Measurements from ENCODE around the gene PPP6R1.

PPP6R1 gene

GRCh38 chr19:55241143-55241934, 17.5 kb downstream of the PPP6R1 start:
- no peak for DNase-seq (ENCODE audit: low spot score)
- no peak overlapping the region; the same call in 1 of the 2 replicates for H3K27ac ChIP-seq
- TF ChIP-seq, protein P1, sequence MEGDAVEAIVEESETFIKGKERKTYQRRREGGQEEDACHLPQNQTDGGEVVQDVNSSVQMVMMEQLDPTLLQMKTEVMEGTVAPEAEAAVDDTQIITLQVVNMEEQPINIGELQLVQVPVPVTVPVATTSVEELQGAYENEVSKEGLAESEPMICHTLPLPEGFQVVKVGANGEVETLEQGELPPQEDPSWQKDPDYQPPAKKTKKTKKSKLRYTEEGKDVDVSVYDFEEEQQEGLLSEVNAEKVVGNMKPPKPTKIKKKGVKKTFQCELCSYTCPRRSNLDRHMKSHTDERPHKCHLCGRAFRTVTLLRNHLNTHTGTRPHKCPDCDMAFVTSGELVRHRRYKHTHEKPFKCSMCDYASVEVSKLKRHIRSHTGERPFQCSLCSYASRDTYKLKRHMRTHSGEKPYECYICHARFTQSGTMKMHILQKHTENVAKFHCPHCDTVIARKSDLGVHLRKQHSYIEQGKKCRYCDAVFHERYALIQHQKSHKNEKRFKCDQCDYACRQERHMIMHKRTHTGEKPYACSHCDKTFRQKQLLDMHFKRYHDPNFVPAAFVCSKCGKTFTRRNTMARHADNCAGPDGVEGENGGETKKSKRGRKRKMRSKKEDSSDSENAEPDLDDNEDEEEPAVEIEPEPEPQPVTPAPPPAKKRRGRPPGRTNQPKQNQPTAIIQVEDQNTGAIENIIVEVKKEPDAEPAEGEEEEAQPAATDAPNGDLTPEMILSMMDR (conservative IDR thresholded peaks at IDR 0.05; ENCODE audit: low read depth), result no peak
- ChIA-PET POLR2A (ENCODE audit: low non-redundant PET) (no interaction called here), CTCF (interaction anchor here (0.5 kb wide), 1 partner anchor 74 kb away, joined by 3 read pairs; no protein-coding TSS in a partner anchor)

DNA sequence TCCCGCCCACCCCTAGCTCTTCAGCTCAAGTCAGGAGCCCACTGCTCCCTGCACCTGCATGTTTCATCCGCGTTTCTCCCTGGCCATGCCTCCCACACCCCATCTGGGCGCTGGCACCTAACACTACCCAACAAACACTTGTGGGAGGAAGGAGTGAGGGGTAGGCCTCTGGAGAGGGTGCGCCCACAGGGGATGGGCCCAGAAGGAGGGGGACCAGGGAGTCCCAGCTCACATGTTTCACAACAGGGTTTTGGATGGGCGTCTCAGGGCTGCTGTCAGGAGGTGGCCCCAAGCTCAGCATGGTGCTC, 18.1 kb downstream of the PPP6R1 start:
- DNase-seq (ENCODE audit: low spot score), result no peak
- ChIA-PET CTCF (no interaction called here), POLR2A (ENCODE audit: low non-redundant PET) (no interaction called here)
- H3K27ac ChIP-seq, result 0 out of 2 replicates have a peak overlapping the region, but pooled peaks have one; percentile 1
- TF ChIP-seq, protein P1 (conservative IDR thresholded peaks at IDR 0.05; ENCODE audit: low read depth), result no peak

DNA sequence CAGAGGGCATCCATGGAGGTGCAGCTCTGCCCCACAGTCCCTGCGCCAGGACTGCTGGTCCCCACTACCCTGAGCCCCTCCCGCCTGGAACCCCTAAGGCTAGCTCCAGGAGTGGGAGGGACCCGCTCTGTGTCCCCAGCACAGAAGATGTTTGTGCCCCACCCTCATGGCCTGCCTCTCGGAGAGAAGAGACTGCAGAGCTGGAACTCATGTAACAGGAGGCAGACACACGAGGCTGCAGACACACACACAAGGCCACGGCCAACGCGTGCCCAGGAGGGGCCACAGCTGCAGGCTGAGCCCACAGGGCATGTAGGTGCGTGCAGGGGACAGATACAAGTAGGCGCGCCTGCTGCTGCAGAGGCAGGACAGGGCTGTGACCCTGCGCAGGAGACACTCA, 19.8 kb downstream of the PPP6R1 start:
- ChIA-PET CTCF (interaction anchor here (0.7 kb wide), 1 partner anchor 113 kb away, joined by 4 read pairs; no protein-coding TSS in a partner anchor), POLR2A (ENCODE audit: low non-redundant PET) (no interaction called here)
- TF ChIP-seq, protein P1 (conservative IDR thresholded peaks at IDR 0.05; ENCODE audit: low read depth), result no peak
- no peak for DNase-seq (ENCODE audit: low spot score)
- H3K27ac ChIP-seq, result peak overlapping the region; percentile 9; the same call in 1 of the 2 replicates

DNA sequence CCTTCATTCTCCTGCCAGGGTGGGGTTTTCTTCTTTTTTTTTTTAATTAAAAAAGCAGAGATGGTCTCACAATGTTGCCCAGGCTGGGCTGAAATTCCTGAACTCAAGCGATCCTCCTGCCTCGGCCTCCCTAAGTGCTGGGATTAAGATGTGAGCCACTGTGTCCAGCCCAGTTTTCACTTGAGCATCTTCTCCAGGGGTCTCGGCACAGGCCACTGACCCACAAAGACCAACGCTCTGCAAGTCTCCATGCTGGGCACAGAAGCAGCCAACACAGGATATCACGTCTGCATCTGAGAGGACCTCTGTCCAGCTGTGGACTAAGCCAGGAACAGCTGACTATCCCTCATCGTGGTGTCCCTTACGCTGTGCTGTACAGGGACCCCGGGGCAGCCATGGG, 20.8 kb downstream of the PPP6R1 start:
- DNase-seq (ENCODE audit: low spot score), result no peak
- ChIA-PET CTCF (interaction anchor here (0.9 kb wide), 1 partner anchor 388 kb away, joined by 3 read pairs; no protein-coding TSS in a partner anchor), POLR2A (ENCODE audit: low non-redundant PET) (no interaction called here)
- H3K27ac ChIP-seq, result 0 out of 2 replicates have a peak overlapping the region, but pooled peaks have one; percentile 6
- TF ChIP-seq, protein P1 (conservative IDR thresholded peaks at IDR 0.05; ENCODE audit: low read depth), result no peak

GRCh38 chr19:55232986-55233385, 25.8 kb downstream of the PPP6R1 start:
- no peak for DNase-seq (ENCODE audit: low spot score)
- no peak overlapping the region for H3K27ac ChIP-seq
- POLR2A ChIA-PET (ENCODE audit: low non-redundant PET), result no interaction called here
- TF ChIP-seq, protein P1 (conservative IDR thresholded peaks at IDR 0.05; ENCODE audit: low read depth), result no peak
- CTCF ChIA-PET, result no interaction called here

GRCh38 chr19:55232286-55232602, 26.6 kb downstream of the PPP6R1 start:
- POLR2A ChIA-PET (ENCODE audit: low non-redundant PET), result no interaction called here

More at GRCh38 chr19:55232286-55232602, 26.6 kb downstream of the PPP6R1 start:
- CTCF ChIA-PET, result interaction anchor here (0.6 kb wide), 1 partner anchor 186 kb away, joined by 3 read pairs; no protein-coding TSS in a partner anchor
- no peak for DNase-seq (ENCODE audit: low spot score)
- H3K27ac ChIP-seq, result peak overlapping the region; percentile 18; the same call in 1 of the 2 replicates
- TF ChIP-seq, protein P1 (conservative IDR thresholded peaks at IDR 0.05; ENCODE audit: low read depth), result no peak
